GM12801 (cell line): ENCODE data around the gene SENP7.

Experiments
- CTCF ChIP-seq: IDR thresholded peaks from one replicate; pipeline ENCODE4 v1.5.1; 2011; ENCODE audit warnings: control low read depth; ENCODE audit not compliant: insufficient read length; ENCODE audit errors: extremely low read depth

SENP7 gene

GRCh38 chr3:101529816-101530685 lies 17.0 kb upstream of the SENP7 start:
- no peak for TF ChIP-seq CTCF

DNA sequence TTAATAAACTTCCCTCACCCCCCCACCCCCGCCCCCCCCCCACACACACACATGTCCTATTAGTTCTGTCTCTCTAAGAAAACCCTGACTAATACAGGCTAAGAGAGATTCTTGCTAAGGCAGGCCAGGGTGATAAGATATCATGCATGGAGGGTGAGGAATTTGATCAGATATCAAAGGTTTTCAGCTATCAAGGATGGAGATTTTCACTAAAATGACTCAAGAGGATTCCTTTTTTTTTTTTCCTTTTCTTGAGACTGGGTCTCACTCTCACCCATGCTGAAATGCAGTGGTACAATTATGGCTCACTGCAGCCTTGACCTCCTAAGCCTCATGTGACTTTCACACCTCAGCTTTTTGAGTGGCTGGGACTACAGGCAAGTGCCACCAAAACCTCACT lies 14.9 kb upstream of the SENP7 start:
- no peak for TF ChIP-seq CTCF

DNA sequence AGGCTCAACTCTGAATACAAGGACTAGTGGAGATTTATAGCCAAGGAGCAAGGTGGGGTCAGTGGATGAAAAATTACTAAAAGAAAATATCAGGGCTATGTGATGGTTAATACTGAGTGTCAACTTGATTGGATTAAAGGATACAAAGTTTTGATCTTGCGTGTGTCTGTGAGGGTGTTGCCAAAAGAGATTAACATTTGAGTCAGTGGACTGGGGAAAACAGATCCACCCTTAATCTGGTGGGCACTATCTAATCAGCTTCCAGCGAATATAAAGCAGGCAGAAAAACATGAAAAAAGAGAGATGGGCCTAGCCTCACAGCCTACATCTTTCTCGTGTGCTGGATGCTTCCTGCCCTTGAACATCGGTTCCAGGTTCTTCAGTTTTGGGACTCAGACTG lies 14.4 kb upstream of the SENP7 start:
- no peak for TF ChIP-seq CTCF

DNA sequence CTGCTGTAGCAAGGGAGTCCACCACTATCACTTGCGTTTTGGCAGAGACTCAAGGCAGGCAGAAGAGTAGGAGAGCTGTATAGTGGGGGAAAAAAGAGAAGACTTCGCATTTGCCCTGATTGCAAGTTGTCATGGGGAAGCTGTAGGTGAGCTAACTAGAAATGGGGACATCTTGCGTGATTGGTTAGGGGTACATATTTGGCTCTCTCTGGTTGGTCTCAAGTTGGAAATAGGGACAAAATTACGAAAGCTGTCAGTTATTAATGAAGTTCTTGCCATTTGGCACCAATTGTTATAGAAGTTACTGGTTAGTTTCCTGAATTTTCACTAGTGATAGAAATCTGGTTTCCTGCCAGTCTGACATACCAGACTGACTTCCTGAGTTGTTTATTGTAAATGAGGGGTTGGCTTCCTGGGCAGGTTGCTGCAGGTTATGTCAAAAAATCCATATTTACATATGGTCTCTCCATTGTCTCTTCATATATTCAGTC lies 8.2 kb upstream of the SENP7 start:
- no peak for TF ChIP-seq CTCF

DNA sequence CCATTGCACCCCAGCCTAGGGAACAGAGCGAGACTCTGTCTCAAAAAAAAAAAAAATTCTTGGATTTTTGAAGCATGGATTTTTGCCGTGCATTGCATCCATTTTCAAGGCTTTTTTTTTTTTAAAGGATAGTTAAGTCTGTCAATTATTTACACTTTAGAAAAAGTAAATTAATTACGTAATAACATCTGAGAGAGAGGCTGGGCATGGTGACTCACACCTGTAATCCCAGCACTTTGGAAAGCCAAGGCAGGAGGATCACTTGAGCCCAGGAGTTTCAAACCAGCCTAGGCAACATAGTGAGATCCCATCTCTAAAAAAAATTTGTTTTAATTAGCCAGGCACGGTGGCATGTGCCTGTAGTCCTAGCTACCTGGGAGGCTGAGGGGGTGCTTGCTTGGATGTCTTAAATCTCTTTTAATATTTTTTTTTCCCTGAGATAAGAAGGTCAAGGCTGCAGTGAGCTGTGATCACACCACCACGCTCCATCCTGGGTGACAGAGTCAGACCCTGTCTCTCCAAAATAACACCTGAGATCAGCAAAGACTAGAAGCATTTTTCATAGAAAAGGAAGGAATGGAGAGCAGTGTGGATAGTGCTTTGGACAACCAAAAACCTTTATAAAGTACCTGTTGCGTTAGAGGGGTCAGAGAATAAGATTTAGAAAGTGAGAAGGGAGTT lies 6.8 kb upstream of the SENP7 start:
- TF ChIP-seq CTCF: no peak

GRCh38 chr3:101518421-101518871 lies 5.4 kb upstream of the SENP7 start:
- no peak for TF ChIP-seq CTCF

DNA sequence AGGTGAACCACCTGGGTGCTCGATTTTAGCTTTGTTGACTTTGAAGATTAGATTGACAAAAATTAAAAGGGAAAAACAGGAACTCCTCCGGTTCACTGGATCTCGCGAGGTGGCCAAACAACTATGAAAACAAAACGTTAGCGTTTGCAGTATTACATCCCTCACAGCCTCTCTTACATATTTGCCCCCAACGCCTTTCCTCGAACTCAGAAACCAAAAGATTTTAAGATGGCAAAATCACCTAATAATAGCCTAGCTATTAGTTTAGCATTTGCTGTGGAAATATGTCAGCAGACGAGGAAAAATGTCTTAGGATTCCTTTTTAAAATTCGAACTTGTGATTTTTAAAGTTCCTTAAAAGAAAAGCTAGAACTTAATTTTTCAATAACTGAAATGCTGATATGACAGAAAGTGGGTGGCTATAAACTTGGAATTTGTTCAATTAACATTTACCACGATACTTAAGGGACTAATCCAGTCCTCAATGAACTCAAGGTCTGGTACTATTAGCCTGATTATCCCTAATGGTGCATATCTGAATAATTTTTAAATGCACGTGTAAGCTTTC lies 491 bp upstream of the SENP7 start:
- no peak for TF ChIP-seq CTCF
